Measurements from ENCODE around the gene MRPL20.
A peak's percentile ranks its signal among the peaks of the same experiment; 100 is the strongest.
"Not testable (repeated sequence)": the region's sequence is repeated elsewhere in the genome, so short reads cannot be mapped to it uniquely, and the experiment has no call there.

The MRPL20 gene

DNA sequence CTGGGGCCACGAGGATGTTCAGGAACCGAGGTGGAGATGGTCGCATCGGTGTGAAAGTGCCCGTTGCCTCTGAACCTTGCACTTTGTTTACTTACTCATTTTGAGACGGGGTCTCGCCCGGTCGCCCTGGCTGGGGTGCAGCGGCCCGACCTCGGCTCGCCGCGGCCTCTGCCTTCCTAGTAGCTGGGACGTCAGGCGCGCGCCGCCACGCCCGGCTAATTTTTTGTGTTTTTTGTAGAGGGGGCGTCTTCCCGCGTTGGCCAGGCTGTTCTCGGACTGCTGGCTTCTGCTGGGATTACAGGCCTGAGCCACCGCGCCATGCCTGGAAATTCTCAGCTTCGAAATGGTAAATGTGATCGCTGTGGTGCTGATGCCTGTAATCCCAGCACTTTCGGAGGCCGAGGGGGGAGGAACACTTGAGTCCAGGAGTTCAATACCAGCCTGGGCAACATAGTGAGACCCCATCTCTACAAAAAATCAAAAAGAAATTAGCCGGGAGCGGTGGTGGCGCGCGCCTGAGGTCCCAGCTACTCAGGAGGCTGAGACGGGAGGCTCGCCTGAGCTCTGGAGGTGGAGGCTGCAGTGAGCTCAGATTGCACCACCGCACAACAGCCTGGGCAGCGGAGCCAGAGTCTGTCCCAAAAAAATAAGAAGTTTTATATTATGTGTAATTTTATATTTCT is 684 bp upstream of the MRPL20 start:
- DNase-seq (ENCODE audit: low spot score) = peak; percentile 16

DNA sequence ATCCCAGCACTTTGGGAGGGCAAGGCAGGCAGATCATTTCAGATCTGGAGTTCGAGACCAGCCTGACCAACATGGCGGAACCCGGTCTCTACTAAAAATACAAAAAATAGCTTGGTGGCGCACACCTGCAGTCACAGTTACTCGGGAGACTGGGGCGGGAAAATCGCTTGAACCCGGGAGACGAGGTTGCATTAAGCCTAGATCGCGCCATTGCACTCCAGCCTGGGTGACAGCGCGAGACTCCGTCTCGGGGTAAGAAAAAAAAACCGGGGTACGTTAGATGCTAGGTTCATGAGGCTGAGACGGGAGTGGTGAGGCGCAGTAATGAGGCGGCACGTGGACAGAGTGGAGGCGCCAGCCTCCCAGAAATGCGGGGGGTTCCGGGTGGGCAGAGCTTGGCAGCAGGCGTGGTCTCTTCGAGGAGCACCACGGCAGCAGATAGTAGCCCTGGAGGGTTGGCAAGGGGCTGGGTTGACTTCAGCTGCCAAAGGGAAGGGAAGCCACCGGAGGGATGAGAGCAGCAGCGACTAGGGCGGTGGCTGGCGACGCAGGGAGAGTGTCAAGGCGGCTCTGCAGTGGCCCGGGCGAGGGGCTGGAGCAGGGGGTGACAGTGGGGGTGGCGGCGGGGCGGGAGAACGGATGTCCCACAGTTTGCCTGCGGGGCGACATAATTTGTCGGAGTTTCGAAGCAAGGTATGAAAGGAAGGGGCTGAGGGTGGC is 832 bp downstream of the MRPL20 start:
- no peak for DNase-seq (ENCODE audit: low spot score)

- DNase-seq (ENCODE audit: low spot score) = no peak
These were observed 3.4 kb downstream of the MRPL20 start for GRCh38 chr1:1403653-1404052.

GRCh38 chr1:1402901-1403392 is 4.1 kb downstream of the MRPL20 start:
- DNase-seq (ENCODE audit: low spot score) = not testable (repeated sequence)

DNA sequence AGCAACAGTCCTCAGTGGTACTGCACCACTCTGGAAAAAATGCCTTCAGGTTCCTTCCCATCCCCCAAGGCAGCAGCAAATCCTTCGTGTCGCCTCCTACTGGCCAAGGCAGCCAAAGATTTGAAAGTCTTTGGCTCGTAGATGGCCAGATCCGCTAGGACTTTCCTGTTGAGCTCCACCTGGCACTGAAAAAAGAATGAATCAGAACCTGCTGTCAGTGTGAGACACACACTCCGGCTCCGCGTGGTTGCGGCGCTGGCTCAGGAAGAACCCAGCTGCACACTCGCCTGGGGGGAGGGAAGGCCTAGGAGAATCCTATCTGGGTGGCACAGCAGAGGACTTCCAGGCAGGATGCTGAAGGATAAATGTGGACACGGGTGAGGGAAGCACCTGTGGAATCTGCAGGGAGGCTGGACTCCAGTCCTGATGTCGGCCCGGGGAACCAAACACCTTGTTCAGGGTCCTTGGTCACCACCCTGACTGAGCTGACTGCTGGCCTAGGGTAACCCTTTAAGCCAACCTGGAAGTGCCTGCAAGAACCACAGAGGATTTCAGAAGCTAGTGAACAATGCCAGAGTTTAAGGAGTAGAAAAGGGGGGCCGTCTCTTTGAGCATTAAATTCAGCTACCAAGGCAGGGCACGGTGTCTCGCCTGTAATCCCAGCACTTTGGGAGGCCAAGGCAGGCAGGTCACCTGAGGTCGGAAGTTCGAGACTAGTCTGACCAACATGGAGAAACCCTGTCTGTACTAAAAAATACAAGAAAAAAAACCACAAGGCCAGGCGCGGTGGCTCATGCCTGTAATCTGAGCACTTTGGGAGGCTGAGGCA is 4.8 kb downstream of the MRPL20 start:
- peak; percentile 43 for DNase-seq (ENCODE audit: low spot score)

GRCh38 chr1:1401457-1402010 is 5.6 kb downstream of the MRPL20 start:
- no peak for DNase-seq (ENCODE audit: low spot score)

DNA sequence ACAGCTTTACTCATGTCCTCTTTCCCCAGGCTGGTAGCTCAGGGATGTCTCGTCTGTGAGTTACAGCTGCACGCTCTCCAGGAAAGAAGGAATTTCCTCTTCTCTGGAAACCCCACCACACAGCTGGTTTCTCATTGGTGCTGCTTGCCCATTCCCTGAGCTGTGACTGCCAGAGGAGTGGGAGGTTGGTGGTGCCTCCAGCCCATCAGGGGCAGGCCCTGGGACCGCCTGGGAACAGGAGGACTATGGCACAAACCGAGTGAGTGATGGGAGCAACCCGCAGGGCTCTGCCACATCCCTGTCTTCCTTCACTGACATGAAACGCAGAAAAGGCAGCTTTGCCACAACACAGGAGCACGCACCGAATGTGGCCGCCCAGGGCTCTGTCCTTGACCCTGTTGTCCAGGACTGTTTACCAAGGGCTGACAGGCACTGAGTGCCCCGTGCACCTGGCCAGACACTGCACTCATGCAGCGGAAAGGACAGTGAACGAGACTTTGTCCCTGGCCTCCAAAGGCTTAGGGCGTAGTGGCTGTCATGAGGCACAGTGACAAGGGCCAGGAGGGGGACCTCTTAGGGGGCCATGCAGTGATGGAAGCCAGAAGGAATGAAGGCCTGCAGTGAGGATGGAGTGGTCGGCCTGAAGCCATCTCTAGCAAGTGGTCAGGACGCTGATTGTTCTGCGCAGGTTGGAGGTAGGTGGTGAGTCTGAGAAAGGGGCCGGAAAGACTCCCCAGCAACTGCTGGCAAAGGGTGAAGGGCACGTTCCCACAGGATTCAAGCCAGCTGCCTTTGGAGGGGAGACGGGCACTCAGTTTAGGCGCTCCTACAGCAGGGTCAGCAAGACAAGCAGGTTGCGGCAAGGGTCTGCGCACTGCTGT is 6.3 kb downstream of the MRPL20 start:
- no peak for DNase-seq (ENCODE audit: low spot score)

DNA sequence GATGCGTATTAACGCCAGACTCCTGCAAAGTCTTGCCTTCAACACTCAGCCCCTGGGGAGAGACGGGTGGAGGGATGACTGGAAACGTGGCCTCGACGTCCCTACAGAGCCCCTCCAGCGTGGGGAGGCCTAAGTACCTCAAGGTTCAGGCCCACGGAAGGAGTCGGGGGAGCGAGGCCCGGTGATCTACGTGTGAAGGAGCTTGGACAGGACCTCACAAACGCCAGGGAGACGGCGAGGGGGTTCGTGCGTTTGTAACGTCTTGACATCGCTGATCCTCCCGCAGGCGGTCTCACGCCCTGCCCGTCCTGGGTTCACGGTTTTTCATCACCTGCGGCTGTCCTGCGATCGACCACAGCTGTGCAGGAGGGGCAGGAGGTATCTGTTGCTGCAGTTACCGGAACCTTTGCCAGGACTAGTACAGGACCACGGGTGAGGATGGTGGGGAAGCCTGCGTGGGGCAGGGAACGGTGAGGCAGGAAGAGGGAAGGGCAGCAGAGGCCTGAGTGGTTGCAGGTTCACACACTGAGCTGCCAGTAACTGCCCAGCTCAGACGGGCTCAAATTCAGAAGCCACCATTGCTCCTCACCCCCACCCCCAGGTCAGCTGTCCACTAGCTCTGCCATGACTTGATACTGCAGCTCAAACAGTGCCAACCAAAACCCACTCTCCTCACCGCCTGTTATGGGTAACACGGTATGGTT is 7.1 kb downstream of the MRPL20 start:
- DNase-seq (ENCODE audit: low spot score) = no peak

GRCh38 chr1:1399187-1399871 is 7.8 kb downstream of the MRPL20 start, which contains the start of gene CCNL2:
Gene CCNL2 (minus strand): TSS chr1:1399335. CDS start chr1:1399306, 29 bp downstream.
- peak; percentile 98 for DNase-seq (ENCODE audit: low spot score)

DNA sequence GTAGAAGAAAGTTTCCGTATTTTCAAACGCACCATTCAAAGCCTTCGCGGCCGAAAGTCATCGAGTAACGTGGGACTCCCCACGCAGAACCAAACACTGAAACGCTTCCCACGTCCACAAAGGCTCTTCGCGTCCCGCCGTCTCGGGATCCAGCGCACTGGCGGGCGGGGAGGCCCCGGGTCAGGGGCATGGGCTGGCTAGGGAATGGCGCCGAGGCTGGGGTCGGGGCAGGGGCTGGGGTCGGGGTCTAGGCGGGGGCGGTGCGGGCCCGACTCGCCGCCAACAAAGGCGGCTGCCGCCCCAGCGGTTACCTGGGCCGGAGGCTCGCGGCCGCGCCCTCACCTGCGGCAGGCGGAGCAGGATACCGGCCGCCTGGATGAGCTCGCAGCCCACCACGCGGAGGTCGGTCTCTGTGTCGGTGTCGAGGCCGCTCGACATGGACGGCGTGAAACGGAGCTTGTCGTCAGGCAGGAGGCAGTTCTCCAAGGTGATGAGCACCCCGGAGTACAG is 8.4 kb downstream of the MRPL20 start:
- no peak for DNase-seq (ENCODE audit: low spot score)

- no peak for DNase-seq (ENCODE audit: low spot score)
These were observed 9.1 kb downstream of the MRPL20 start for GRCh38 chr1:1397839-1398523.

DNA sequence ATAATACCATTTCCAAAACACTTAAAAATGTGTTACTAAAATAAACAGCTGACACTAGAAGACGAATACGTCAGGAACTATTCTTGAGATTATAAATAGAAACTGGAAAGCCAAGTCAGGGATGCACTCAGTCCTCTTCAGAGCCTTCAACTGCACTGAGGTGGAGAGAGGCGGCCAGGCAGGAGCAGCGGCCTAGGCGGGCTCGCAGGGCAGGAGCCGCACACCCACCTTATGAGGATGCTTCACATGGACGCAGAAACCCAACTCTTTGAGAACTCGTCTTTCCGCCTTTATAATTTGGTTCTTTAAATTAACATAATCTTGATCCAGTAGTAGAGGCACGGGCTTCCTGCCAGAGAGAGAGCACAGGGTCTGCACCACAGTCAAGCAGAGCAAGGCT is 11.9 kb downstream of the MRPL20 start:
- DNase-seq (ENCODE audit: low spot score) = no peak

DNA sequence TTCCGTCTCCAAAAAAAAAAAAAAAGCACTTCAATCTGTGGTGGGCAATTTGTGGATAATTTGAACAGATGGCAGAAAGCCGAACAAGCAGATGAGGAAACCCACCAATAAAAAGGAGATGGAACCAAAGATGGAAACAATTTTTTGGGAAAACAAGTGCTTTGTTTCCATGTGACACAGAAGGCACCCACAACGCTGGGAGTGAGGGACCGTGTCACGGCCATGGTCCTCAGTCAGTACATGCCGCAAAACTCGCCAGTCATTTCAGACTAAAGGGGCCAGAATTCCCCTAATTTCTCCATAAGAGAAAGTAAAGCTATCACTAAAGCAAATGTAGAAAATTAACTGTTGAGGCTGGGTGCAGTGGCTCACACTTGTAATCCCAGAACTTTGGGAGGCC is 13.0 kb downstream of the MRPL20 start:
- no peak for DNase-seq (ENCODE audit: low spot score)

DNA sequence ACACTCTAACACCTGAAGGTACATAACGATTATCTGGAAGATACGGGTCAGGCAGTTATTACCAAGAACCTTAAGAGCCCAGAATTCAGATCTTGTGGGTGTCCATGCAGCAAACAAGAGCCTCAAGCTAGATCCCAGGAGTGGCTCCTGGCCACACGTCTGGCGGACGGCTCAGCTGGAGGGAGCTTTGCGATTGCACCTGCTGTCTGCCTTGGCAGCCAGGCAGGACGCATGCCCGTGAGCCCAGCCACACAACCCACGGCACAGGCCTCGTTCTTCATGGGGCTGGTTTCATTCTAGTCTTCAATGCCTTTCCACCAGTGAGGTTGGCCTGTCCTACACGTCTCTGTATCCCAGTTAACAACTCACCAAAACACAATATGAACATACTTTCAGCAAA is 13.7 kb downstream of the MRPL20 start:
- DNase-seq (ENCODE audit: low spot score) = no peak

GRCh38 chr1:1393014-1393413 is 14.1 kb downstream of the MRPL20 start:
- DNase-seq (ENCODE audit: low spot score) = no peak

DNA sequence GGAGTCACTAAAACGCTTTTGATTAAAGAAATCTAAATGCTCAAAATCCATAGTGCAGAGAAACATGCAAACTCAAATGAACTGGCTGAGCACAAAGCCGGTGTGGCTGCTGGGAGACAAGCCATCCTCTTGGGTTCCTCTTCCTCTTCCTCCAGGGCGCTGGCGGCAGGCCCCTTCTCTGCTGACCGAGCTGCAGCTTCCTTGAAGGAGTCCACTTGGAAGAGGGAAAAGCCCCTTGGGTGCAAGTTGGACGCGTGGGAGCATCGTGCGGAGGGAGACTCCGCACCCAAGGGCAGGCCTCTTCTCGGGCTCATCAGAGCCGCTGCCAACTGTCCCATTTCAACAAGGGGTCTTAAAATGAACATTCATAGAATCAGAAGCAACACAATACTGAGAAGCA is 15.9 kb downstream of the MRPL20 start:
- no peak for DNase-seq (ENCODE audit: low spot score)

DNA sequence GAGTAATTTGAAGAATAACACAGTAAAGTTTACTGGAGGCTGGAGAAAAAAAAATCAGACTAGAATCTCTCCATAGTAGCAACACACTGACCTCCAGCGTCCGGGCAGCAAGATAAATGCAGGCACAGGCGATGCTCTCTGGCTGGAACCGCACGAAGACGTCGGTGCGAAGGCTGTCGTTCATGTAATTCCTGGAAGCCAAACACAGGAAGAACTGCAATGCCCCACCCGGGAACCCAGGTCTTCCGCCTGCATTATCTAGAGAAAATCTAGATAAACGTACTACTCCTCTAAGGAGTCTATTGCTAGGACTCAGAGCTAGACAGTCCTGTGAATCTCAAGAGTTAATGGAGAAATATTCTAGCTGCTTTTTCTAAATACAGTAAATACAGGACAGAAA is 16.4 kb downstream of the MRPL20 start:
- no peak for DNase-seq (ENCODE audit: low spot score)

DNA sequence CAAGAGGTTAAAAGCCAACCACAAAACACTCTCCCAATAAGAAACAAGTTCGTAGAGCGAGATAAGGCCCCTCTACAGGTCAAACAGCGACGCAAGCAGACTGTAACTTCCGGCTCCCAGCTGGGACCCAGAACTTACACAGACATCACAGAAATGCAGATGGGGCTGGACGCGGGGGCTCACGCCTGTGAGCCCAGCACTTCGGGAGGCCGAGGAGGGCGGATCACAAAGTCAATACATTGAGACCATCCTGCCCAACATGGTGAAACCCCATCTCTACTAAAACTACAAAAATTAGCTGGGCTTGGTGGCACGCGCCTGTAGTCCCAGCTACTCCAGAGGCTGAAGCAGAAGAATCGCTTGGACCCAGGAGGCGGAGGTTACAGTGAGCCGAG is 19.0 kb downstream of the MRPL20 start:
- no peak for DNase-seq (ENCODE audit: low spot score)
